HCT116 (cell line): ENCODE data around the gene CCDC185. TPM values are rescaled to one million over a fixed set of nuclear protein-coding genes. Genes with fewer than 3 reads are reported as not detected.

Experiments
- ATAC-seq: fragments of 200-7000 bp; cut with Tn5 transposase; 2 replicates; pipeline ENCODE4 v1.9.1; 2020; ENCODE audit warnings: mild to moderate bottlenecking, moderate library complexity
- BruUV-seq: library from RNA; stranded (reverse); fragments of 400-500 nt; replicated peaks from 2 replicates; lab custom pipeline; 2021; lab: Mats Ljungman, UMichigan
- CTCF ChIA-PET: fragments of 300-600 bp; sonication (Branson Sonifier 250); formaldehyde crosslinking; loops from one replicate; lab custom pipeline; 2021; ENCODE audit warnings: antibody characterized with exemption; lab: Charles Lee
- POLR2A ChIA-PET: fragments of 300-600, 350-600 bp; sonication (Branson Sonifier 250); formaldehyde crosslinking; loops from one replicate; lab custom pipeline; 2021; ENCODE audit warnings: antibody characterized with exemption; lab: Charles Lee
- RAD21 ChIA-PET, 2 experiments: fragments of 300-600 bp; sonication (Branson Sonifier 250); formaldehyde crosslinking; loops; one replicate each; lab custom pipeline; 2023; ENCODE audit warnings: low total read pairs in 2 of 2; ENCODE audit not compliant: uncharacterized antibody in 2 of 2, unreplicated experiment in 2 of 2, low non-redundant PET in 1 of 2; lab: Charles Lee
- DNase-seq: peaks from one replicate; pipeline ENCODE4 v3.0.0-alpha.2; 2010; ENCODE audit warnings: low read depth, low spot score
- H2AFZ ChIP-seq: fragments of 200-600 bp; shearing (Covaris generic), sonication (generic); 2 replicates; pipeline ENCODE4 v1.6.1; 2017; ENCODE audit warnings: low read depth, mixed run types, mixed read lengths, antibody characterized with exemption, low read length; ENCODE audit not compliant: poor library complexity, severe bottlenecking
- H3K27ac ChIP-seq: 2 replicates; pipeline ENCODE4 v1.5.1; 2012; ENCODE audit warnings: low read depth, low read length
- H3K27me3 ChIP-seq: fragments of 200-600 bp; sonication (generic); 2 replicates; pipeline ENCODE4 v1.6.1; 2016; ENCODE audit warnings: mixed run types, low read length, mixed read lengths; ENCODE audit not compliant: insufficient read depth
- H3K36me3 ChIP-seq, 2 experiments: fragments of 200-500 bp in 1 of 2; fragments of 200-600 bp in 1 of 2; sonication (Bioruptor generic) in 1 of 2; sonication (generic) in 1 of 2; 2 replicates each; pipeline versions ENCODE4 v1.5.1 to v1.6.1; 2014 to 2016; ENCODE audit warnings: low read length in 2 of 2, inconsistent platforms in 1 of 2, mixed read lengths in 1 of 2, mixed run types in 1 of 2; ENCODE audit not compliant: insufficient read depth in 2 of 2, control insufficient read depth in 1 of 2
- H3K4me1 ChIP-seq, 2 experiments: fragments of 200-600 bp in 1 of 2; sonication (generic) in 1 of 2; 2 replicates each; pipeline versions ENCODE4 v1.5.1 to v1.6.1; 2012 to 2017; ENCODE audit warnings: low read length in 2 of 2, inconsistent platforms in 1 of 2, mild to moderate bottlenecking in 1 of 2, mixed read lengths in 1 of 2, mixed run types in 1 of 2, moderate library complexity in 1 of 2; ENCODE audit not compliant: insufficient read depth in 2 of 2, control insufficient read depth in 1 of 2
- H3K4me2 ChIP-seq: fragments of 200-600 bp; sonication (generic); 2 replicates; pipeline ENCODE4 v1.6.1; 2017; ENCODE audit warnings: mixed run types, low read length, mixed read lengths
- H3K4me3 ChIP-seq, 2 experiments: fragments of 200-600 bp in 1 of 2; sonication (generic) in 1 of 2; replicated peaks in 1 of 2; 2 replicates each; pipeline ENCODE4 v1.5.1; 2011 to 2016; ENCODE audit warnings: low read length in 2 of 2, control low read depth in 1 of 2, low read depth in 1 of 2, mild to moderate bottlenecking in 1 of 2, mixed read lengths in 1 of 2, mixed run types in 1 of 2
- H3K79me2 ChIP-seq: fragments of 200-600 bp; sonication (generic); 2 replicates; pipeline ENCODE4 v1.6.1; 2017; ENCODE audit warnings: mild to moderate bottlenecking, mixed run types, low read length, moderate library complexity, mixed read lengths; ENCODE audit not compliant: insufficient read depth
- H3K9ac ChIP-seq: fragments of 200-600 bp; sonication (generic); 2 replicates; pipeline ENCODE4 v1.6.1; 2016; ENCODE audit warnings: low read length, mixed read lengths
- H3K9me2 ChIP-seq: fragments of 200-600 bp; sonication (generic), shearing (Covaris generic); 2 replicates; pipeline ENCODE4 v1.6.1; 2017; ENCODE audit warnings: mixed run types, mild to moderate bottlenecking, moderate library complexity; ENCODE audit not compliant: insufficient read depth
- H3K9me3 ChIP-seq, 2 experiments: fragments of 200-500 bp in 1 of 2; fragments of 200-600 bp in 1 of 2; sonication (Bioruptor generic) in 1 of 2; sonication (generic) in 1 of 2; 2 replicates each; pipeline ENCODE4 v1.6.1; 2014 to 2017; ENCODE audit warnings: low read length in 2 of 2, mixed read lengths in 2 of 2, inconsistent platforms in 1 of 2, low read depth in 1 of 2, mild to moderate bottlenecking in 1 of 2, mixed run types in 1 of 2, moderate library complexity in 1 of 2; ENCODE audit not compliant: control insufficient read depth in 1 of 2, insufficient read depth in 1 of 2
- H4K20me1 ChIP-seq: fragments of 200-600 bp; sonication (generic), shearing (Covaris generic); 2 replicates; pipeline ENCODE4 v1.6.1; 2017; ENCODE audit warnings: mixed run types, mild to moderate bottlenecking, moderate library complexity; ENCODE audit not compliant: insufficient read depth
- ATF3 ChIP-seq: IDR thresholded peaks from 2 replicates; pipeline ENCODE4 v1.6.1; 2012
- JUND ChIP-seq: IDR thresholded peaks from 2 replicates; pipeline ENCODE4 v1.6.1; 2012
- MAX ChIP-seq: IDR thresholded peaks from 2 replicates; pipeline ENCODE4 v1.6.1; 2012
- POLR2AphosphoS5 ChIP-seq: IDR thresholded peaks from 2 replicates; pipeline ENCODE4 v1.6.1; 2011; ENCODE audit warnings: mild to moderate bottlenecking, low read depth, low read length, moderate library complexity
- SIN3A ChIP-seq: IDR thresholded peaks from 2 replicates; pipeline ENCODE4 v1.6.1; 2012; ENCODE audit warnings: low read depth
- TCF7L2 ChIP-seq: IDR thresholded peaks from 2 replicates; pipeline ENCODE4 v1.7.0; 2011; ENCODE audit warnings: borderline replicate concordance, inconsistent platforms; ENCODE audit not compliant: insufficient read depth, insufficient read length; ENCODE audit errors: extremely low read depth
- YY1 ChIP-seq: IDR thresholded peaks from 2 replicates; pipeline ENCODE4 v1.6.1; 2011; ENCODE audit warnings: low read length, low read depth, moderate library complexity, mild to moderate bottlenecking; ENCODE audit not compliant: insufficient replicate concordance; ENCODE audit errors: extremely low read depth
- ZBTB33 ChIP-seq: IDR thresholded peaks from 2 replicates; pipeline ENCODE4 v1.6.1; 2011; ENCODE audit warnings: mild to moderate bottlenecking, low read length, moderate library complexity; ENCODE audit not compliant: insufficient replicate concordance; ENCODE audit errors: extremely low read depth
- intact Hi-C: fragments of 100-400 bp; cut with micrococcal nuclease; formaldehyde crosslinking; loops from 2 replicates; pipeline ENCODE4 v1.10.0; 2022
- total RNA-seq: library from RNA; stranded (reverse); gene quantifications from one replicate; pipeline ENCODE4 v1.2.1, GENCODE V29; 2021; ENCODE audit not compliant: unreplicated experiment
- TF ChIP-seq, protein P1 (sequence below): IDR thresholded peaks from 2 replicates; pipeline ENCODE4 v1.6.1; 2012; ENCODE audit warnings: low read depth
- TF ChIP-seq, protein P2 (sequence below), 3 experiments: fragments of 200-600 bp in 1 of 3; sonication (generic) in 1 of 3; IDR thresholded peaks in 2 of 3; conservative IDR thresholded peaks in 1 of 3; 2 replicates each; pipeline ENCODE4 v1.5.1; 2012 to 2017; ENCODE audit warnings: low read depth in 2 of 3, low read length in 2 of 3, antibody characterized with exemption in 1 of 3, borderline replicate concordance in 1 of 3, control low read depth in 1 of 3, mild to moderate bottlenecking in 1 of 3, mixed read lengths in 1 of 3, mixed run types in 1 of 3, moderate library complexity in 1 of 3; ENCODE audit not compliant: insufficient read depth in 1 of 3

The CCDC185 gene
- total RNA-seq, 1 experiment from 2014 or later = not detected

DNA sequence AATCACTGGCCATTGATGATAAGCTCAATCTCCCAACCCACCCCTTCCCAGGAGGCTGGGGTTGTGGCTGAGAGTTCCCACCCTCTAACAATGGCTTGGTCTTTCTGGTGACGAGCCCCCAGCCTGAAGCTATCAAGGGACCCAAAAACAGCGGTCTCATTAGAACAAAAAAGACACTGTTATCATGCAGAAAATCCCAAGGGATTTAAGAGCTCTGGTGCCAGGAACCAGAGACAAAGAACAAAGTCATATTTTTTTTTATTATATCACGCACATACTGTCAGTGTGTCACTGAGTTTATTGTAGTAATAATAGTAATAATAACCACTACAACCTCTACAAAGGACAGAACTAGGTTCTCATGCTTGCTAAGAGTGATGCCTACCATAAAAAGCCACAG, 43.9 kb downstream of the CCDC185 start:
- Histone ChIP-seq H3K9me2 (no peaks in the 10 kb centered on the region), H2AFZ (no peak overlapping the region), H3K27ac (no peak overlapping the region)
- ChIA-PET CTCF (no interaction called here), RAD21 (no interaction called here)
- ATAC-seq = no peak
- TF ChIP-seq MAX (no peak), SIN3A (no peak), ATF3 (no peak), JUND (no peak), POLR2AphosphoS5 (no peak), ZBTB33 (no peak), TCF7L2 (no peak), YY1 (no peak)
- TF ChIP-seq, protein P1, sequence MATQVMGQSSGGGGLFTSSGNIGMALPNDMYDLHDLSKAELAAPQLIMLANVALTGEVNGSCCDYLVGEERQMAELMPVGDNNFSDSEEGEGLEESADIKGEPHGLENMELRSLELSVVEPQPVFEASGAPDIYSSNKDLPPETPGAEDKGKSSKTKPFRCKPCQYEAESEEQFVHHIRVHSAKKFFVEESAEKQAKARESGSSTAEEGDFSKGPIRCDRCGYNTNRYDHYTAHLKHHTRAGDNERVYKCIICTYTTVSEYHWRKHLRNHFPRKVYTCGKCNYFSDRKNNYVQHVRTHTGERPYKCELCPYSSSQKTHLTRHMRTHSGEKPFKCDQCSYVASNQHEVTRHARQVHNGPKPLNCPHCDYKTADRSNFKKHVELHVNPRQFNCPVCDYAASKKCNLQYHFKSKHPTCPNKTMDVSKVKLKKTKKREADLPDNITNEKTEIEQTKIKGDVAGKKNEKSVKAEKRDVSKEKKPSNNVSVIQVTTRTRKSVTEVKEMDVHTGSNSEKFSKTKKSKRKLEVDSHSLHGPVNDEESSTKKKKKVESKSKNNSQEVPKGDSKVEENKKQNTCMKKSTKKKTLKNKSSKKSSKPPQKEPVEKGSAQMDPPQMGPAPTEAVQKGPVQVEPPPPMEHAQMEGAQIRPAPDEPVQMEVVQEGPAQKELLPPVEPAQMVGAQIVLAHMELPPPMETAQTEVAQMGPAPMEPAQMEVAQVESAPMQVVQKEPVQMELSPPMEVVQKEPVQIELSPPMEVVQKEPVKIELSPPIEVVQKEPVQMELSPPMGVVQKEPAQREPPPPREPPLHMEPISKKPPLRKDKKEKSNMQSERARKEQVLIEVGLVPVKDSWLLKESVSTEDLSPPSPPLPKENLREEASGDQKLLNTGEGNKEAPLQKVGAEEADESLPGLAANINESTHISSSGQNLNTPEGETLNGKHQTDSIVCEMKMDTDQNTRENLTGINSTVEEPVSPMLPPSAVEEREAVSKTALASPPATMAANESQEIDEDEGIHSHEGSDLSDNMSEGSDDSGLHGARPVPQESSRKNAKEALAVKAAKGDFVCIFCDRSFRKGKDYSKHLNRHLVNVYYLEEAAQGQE = no peak
- TF ChIP-seq, protein P2, sequence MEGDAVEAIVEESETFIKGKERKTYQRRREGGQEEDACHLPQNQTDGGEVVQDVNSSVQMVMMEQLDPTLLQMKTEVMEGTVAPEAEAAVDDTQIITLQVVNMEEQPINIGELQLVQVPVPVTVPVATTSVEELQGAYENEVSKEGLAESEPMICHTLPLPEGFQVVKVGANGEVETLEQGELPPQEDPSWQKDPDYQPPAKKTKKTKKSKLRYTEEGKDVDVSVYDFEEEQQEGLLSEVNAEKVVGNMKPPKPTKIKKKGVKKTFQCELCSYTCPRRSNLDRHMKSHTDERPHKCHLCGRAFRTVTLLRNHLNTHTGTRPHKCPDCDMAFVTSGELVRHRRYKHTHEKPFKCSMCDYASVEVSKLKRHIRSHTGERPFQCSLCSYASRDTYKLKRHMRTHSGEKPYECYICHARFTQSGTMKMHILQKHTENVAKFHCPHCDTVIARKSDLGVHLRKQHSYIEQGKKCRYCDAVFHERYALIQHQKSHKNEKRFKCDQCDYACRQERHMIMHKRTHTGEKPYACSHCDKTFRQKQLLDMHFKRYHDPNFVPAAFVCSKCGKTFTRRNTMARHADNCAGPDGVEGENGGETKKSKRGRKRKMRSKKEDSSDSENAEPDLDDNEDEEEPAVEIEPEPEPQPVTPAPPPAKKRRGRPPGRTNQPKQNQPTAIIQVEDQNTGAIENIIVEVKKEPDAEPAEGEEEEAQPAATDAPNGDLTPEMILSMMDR (IDR thresholded peaks at IDR 0.05 in 2 of 3, conservative IDR thresholded peaks at IDR 0.05 in 1 of 3; ENCODE audit: borderline replicate concordance in 1 of 3, insufficient read depth in 1 of 3, low read depth in 2 of 3, low read length in 2 of 3) = no peak
- TF ChIP-seq, all 23 proteins: peak for 0
- POLR2A ChIA-PET = no interaction called here
- Histone ChIP-seq H4K20me1 (no peaks in the 10 kb centered on the region), H3K4me1 (no peaks in the 10 kb centered on the region), H3K4me2 (no peak overlapping the region), H3K4me3 (no peak overlapping the region), H3K9ac (no peak overlapping the region), H3K79me2 (no peaks in the 10 kb centered on the region), H3K9me3 (no peaks in the 10 kb centered on the region), H3K27me3 (peaks cover 7% of the 10 kb centered on the region; the same call in 1 of the 2 replicates), H3K36me3 (no peaks in the 10 kb centered on the region)
- no TSS peak for BruUV-seq
- no peak for DNase-seq
- intact Hi-C loops = no loop called here
